Retina (tissue), 1 donor: Measurements from ENCODE around the gene OR10V1.
"Not testable (repeated sequence)": the region's sequence is repeated elsewhere in the genome, so short reads cannot be mapped to it uniquely, and the experiment has no call there.

Source experiments
- DNase-seq: peaks from one replicate; pipeline ENCODE4 v3.0.0-alpha.2; 2016

Gene OR10V1

DNA sequence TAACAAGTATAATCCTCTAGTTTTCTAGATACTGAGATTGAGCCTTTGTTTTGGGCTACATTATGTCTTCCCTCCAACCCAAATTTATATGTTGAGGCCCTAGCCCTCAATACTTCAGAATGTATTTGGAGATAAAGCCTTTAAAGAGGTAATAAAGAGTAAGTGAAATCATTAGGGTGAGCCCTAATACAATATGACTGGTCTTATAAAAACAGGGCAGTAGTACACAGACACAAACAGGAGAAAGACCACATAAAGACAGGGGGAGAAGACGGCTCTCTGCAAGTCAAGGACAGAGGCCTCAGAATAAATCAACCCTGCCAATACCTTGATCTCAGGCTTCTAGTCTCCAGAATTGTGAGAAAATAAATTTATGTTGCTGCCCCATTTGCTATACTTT, 6.3 kb downstream of the OR10V1 start:
- no peak for DNase-seq

DNA sequence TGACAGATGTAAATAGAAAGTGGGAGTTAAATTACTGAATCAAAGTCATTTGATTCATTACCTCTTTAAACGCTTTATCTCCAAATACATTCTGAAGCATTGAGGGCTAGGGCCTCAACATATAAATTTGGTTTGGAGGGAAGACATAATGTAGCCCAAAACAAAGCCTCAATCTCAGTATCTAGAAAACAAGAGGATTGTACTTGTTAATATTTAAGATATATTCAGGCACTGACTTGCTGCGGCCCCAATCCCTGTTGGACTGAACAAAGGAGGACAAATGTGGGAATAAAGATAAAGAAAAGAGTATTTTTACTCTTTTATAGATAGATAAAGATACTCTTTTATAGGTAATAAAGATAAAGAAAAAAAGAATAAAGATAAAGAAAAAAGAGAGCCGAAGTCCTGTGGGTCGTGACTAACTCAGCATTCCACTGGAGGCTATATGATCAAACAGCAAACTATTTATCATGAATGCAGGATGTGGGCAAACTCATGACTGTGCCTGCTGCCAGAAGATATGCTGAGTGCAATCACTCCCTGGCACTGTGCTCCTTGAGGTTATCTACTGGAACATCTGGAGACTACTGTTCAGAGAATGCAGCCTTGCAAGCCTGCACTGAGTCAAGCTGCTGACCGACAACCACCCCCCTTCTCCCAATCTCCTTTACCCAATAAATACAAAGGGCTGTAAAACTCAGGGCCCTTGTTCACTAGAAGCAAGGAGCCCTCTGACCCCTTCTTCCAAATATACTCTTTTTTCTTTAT, 6.9 kb downstream of the OR10V1 start:
- no peak for DNase-seq

DNA sequence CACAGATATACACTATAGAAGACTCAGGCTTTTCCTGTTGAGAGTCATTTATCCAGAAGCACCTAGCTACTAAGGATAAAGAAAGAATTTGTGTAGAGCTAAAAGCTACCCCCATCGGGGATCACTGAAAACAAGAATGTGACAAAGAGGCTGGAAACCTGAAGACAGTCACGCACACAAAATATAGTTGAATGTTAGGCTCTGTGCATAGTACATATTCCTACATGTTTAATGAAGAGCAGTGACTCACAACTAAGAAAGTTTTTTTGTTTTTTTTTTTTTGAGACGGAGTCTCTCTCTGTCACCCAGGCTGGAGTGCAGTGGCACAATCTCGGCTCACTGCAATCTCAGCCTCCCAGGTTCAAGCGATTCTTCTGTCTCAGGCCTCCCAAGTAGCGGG, 8.4 kb downstream of the OR10V1 start:
- no peak for DNase-seq

DNA sequence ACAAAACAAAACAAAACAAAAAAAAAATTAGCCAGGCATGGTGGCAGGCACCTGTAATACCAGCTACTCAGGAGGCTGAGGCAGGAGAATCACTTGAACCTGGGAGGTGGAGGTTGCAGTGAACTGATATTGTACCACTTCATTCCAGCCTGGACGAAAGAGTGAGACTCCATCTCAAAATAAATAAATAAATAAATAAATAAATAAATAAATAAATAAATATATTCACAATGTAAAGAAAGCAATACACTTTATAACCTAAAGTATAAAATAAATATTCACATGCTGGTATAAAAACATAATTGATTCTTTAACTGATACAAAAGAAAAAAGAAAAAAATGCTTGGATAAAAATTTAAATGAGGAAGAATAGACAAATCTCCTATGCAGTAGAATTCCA, 10.1 kb downstream of the OR10V1 start:
- DNase-seq = not testable (repeated sequence)

DNA sequence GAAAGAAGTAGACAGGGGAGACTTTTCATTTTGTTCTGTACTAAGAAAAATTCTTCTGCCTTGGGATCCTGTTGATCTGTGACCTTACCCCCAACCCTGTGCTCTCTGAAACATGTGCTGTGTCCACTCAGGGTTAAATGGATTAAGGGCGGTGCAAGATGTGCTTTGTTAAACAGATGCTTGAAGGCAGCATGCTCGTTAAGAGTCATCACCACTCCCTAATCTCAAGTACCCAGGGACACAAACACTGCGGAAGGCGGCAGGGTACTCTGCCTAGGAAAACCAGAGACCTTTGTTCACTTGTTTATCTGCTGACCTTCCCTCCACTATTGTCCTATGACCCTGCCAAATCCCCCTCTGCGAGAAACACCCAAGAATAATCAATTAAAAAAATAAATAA, 13.5 kb downstream of the OR10V1 start:
- DNase-seq = not testable (repeated sequence)

DNA sequence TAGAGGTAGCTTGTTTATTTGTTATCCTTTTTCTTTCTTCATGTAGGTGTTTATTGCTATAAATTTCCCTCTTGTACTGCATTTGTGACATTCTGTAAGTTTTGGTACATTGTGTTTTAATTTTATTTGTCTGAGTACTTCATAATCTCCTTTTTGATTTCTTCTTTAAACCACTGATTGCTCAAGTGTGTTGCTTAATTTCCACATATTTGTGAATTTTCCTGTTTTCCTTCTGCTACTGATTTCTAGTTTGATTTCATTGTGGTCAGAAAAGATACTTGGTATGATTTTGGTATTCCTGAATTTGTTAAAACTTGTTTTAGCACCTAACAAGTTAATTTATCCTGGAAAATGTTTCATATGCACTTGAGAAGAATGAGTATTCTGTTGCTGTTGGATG, 15.1 kb downstream of the OR10V1 start:
- DNase-seq = no peak

DNA sequence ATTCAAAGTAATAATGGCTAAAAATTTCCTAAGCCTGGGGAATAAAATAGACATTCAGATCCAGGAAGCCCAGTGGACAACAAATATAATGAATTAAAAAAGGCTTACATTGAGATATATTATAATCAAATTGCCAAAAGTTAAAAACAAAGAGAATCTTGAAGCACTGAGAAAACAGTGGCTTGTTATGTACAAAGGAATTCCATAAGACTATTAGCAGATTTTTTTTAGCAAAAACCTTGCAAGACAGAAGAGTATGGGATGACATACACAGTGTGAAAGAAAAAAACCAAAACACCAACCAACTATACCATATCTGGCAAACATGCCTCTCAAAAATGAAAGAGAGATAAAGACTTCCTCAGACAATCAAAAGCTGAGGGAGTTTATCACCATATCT, 20.7 kb downstream of the OR10V1 start:
- DNase-seq = no peak

DNA sequence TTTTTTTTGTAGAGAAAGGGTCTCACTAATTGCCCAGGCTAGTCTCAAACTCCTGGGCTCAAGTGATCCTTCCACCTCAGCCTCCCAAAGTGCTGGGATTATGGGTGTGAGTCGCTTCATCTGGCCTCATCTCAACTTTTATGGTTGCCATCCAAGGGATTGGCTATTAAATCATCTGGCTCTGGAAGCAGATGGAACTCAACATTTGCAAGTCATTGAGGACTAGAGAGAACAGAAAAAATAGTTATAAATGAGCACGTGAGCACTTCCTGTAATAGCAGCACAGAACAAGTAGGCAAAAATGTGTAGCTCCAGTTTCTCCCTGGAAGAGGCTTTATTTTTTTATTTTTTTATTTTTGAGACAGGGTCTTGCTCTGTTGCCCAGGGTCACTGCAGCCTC, 22.5 kb downstream of the OR10V1 start:
- DNase-seq = no peak

DNA sequence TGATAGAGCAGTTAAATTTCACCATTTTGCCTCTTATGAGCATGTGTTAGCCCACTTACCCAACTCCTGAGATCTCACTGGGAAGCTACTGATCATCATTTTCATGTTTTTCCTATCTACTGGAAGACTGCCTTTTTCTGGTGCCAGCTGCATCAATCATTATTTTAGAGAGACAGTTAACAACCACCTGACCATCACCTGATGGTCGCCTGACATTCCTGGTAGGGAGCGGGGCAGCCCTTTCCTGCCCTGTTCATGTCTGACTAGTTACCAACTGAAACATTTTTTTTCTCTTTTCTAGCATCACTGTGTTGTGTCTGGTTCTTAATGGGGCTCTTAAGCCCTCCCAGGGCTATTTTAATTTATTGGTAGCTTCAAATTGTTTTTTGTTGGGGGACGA, 24.6 kb downstream of the OR10V1 start:
- no peak for DNase-seq

DNA sequence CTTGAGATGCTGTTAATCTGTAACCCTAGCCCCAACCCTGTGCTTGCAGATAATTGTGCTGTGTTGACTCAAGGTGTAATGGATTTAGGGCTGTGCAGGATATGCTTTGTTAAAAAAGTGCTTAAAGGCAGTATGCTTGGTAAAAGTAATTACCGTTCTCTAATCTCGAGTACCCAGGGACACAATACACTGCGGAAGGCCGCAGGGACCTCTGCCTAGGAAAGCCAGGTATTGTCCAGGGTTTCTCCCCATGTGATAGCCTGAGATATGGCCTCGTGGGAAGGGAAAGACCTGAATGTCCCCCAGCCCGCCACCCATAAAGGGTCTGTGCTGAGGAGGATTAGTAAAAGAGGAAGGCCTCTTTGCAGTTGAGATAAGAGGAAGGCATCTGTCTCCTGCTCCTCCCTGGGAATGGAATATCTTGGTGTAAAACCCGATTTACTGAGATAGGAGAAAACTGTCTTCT, 32.4 kb downstream of the OR10V1 start:
- not testable (repeated sequence) for DNase-seq

DNA sequence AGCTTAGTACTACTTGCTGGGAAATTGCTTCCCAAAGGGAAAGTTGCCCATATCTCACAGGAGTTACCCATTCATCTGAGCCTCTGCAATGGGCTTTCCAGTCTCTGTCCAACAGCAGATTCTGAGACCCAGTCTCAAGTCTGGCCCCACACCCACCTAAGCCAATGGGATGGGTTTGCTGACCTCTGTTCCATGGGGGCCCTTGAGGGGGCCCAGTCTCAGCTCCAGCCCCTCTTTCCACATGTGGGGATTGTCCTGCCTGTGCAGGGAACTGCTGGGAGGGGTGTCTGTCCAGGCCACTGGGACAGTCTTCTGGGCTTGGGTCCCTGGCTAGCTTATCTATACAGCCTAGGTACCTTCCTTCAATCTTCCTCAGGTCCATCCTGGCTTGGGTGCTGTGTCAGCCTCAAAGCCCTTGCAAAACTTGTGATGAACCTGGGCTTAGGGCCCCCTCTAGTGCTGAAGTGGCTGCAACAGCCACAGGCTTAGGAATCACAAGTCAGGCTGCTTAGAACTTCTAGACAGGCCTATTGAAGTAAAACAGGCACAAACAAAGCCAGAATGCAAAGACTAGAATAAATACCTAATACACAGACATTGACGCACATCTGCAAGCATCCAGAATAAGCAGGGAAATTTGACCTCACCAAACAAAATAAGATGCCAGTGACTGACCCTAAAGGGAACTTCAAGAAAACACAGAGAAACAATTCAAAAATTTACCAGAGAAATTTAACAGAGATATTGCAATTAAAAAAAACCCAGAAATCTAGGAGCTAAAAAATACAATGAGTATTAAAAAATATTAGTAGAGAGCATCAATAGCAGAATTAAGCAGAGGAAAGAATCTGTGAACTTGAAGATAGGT, 33.1 kb downstream of the OR10V1 start:
- peak; percentile 20 for DNase-seq

DNA sequence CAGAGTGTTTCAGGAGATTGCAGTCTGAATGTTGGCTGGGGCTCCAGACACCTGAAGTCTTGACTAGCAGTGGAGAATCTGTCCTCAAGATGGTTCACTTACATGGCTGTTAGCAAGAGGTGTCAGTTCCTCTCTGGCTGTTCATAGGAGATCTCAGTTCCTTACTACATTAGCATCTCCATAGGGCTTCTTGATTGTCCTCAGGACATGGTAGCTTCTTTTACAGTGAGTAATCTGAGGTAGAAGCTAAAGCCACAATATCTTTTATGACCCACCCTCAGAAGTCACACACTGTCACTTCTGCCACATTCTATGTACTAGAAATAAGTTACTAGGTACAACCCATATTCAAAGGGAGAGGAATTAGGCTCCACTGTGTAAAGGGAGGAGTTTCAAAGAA, 34.3 kb downstream of the OR10V1 start:
- DNase-seq = no peak

DNA sequence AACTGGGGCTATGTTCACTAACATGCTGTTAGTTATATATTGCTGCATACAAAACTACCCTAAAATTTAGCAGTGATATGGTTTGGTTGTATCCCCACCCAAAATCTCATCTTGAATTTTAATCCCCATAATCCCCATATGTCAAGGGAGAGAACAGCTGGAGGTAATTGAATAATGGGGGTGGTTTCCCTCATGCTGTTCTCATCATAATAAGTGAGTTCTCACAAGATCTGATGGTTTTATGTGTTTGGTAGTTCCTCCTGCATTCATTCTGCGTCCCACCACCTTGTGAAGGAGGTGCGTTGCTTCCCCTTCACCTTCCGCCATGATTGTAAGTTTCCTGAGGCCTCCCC, 34.9 kb downstream of the OR10V1 start:
- DNase-seq = no peak

DNA sequence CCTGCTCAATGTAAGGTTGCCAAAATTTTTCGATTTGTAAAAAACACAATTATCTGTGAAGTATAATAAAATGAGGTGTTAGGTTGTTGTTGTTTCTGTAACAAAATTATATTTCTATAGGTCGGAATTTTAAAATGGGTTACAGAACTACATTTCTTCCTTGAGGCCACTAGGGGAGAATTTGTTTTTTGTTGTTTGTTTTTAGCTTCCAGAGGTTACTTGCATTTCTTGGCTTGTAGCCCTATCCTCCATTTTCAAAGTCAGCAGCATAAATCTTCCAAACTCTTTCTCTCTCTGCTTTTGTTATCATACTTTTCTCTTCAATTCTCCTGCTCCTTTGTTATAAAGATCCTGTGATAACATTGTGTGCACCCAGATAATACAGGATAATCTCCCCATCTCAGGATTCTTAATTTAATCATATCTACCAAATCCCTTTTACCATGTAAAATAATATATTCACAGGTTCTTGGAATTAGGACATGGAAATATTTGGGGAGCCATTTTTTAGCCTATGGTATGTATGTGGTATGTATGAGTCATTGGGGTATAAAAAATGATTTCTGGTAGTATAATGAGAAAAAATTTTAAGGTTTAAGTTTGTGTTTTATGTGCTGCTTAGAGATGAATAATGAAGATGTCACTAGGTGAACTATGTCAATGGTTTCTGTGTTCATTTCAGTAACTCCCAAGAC, 35.4 kb downstream of the OR10V1 start:
- no peak for DNase-seq

DNA sequence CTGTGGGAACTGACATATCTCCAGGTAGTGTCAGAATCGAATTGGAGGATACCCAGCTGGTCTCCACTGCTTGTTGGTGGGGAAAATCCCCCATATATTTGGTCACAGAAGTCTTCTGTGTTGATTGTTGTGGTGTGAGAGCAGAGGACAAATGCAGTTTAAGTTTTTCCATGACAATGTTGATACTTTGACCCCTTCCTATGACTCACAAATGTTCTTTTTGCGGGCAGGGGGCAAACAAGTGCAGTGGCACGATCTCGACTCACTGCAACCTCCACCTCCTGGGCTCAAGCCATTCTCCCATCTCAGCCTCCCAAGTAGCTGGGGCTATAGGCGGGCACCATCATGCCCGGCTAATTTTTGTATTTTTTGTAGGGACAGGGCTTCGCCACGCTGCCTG, 37.4 kb downstream of the OR10V1 start:
- DNase-seq = no peak

DNA sequence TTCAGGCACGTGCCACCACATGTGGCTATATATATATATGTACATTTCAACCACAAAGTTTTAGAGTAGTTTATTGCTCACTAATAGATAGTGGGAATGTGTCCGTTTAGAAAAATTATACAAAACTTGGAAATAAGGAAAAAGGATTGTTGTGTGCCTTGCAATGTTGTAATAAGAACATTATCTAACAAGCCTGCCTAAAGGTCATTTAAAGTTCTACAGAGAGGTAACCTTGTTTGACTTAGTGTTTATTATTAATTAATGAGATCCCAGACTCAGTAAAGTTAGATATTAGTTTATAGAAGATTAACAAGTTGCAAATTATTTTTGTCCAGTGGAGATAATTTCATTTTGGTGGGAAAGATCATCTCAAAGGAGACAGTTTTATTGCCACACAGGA, 39.4 kb downstream of the OR10V1 start:
- no peak for DNase-seq

DNA sequence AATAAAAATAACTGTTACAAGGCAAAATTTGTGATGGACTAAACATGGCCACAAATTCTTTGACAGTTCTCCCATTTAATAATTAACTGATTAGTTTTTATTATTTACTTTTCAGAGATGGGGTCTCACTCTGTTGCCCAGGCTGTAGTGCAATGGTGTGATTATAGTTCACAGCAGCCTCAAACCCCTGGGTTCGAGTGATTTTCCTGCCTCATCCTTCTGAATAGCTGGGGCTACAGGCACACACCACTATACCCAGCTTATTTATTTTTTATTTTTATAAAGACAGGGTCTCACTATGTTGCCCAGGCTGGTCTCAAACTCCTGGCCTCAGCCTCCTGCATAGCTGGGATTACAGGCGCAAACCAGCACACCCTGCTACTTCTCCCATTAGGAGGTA, 40.4 kb downstream of the OR10V1 start:
- DNase-seq = no peak

DNA sequence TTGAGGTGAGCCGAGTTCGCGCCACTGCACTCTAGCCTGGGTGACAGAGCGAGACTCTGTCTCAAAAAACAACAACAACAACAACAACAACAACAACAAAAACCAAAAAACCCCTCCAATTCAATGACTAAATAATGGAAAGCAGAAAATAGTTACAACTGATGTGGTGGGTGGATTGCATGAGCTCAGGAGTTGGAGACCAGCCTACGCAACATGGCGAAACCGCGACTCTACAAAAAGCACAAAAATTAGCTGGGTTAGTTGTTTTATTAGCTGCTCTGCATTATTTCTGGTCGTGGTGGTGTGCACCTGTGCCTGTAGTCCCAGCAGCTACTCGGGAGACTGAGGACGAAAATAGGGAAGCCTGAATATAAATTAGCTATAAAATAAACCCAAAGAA, 42.2 kb downstream of the OR10V1 start:
- DNase-seq = no peak

DNA sequence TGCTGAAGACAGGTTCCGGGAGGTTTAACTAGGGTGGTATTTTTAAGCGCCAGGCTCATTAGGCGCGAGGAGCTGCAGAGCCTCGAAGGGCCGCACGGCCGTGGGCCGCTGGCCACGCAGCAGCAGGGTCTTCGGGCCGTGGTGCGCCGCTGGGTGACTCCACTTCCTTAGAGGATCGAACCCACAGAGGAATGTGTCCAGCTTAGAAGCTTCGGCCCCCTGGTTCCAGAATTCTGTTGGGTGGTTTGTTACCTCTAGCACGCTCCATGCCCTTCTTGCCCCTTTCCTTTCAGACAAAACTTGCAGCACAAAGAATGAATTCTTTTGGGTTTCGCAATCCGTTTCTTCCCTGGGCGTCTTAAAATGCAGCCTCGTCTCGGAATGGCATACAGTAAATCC, 44.0 kb downstream of the OR10V1 start:
- DNase-seq = no peak

DNA sequence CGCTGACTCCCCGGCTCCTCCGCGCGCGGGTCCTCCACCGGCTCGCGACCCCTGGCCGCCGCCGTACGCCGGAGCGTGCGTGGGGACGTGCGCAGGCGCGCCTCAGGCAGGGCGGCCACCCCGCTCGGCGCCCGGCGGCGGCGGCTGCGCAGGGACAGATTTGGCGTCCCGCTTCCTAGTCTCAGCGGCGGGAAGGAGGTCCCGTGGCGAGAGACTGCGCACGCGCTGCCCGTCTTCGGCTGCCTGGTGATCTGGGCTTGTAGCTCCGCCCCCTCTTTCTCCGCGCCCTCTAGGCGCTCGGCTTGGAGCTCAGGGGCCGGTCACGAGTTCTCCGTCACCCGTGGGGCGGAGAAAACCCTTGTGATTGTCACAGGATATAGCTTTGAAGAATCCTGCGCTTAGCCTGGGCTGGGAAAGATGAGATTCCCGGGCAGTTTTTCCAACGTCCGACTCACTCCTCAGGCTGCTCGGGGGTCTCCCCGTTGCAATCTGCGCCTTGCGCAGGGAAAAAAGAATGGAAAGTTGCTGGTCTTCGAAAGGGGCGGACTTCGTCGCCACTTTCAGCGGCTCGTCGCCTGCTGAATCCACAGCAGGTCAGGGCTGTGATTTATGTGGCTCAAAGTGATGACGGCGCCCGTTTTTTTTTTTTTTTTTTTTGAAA, 44.6 kb downstream of the OR10V1 start, which contains the start of gene PATL1:
Gene PATL1, minus strand, starts transcription at position 88 of the 661 bp plus-strand sequence. CDS start 142 bp downstream, outside the sequence.
- peak; percentile 99 for DNase-seq

DNA sequence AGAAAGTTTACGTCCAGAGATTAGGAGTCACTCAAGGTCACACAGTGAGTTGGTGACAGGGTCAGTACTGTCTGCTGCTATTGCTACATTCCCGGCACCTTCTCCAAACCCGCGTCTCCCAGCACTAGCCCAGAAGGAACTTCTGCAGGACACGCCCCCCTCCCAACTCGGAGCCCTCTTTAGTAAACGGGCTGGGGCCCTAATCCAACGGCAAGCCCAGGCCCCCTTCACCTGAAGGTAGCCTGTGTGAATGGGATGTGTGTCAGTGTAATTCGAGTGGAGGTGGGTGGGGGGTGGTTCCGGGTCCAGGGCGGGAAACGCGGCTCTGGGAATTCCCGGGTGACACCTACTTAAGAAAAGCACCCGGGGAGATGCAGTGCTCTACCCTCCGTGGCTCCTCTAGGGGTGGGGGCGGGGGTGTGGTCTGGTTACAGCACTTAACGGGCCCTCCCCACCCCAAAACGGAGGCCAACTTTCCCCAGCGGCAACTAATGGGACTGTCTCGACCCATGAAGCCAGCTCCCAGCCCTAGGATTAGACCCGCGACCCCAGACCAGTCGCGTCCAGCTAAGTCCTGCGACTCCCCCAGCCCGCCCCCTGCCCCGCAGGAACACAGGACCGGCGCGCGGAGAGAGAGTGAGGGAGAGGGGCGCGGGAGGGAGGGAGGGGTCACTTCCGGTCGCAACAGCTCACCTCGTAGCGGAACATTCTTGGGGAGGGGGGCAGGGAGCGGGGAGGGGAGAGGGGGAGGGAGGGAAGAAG, 45.3 kb downstream of the OR10V1 start:
- peak; percentile 47 for DNase-seq

DNA sequence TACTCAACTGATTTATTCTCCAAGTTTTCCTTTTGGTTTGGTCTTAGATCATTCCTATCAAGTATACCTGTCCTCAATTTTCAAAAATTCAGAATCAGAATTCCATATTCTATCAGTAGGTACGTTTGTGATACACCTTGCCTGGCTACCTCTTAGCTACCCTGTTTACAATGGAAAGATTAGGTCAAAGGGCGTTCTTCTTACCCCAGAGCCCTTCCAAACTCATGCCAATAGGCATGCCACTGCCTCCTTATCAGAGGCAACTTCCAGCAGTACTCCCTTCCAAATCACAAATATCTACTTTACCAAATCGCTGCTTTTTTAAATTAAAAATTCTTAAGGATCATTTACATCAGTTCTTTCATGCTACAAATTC, 45.8 kb downstream of the OR10V1 start:
- no peak for DNase-seq
